Peyer's patch (tissue), 4 donors: ENCODE results near the gene CCDC182. TPM values are rescaled to one million over a fixed set of nuclear protein-coding genes. Genes with fewer than 3 reads are reported as not detected.

ENCODE experiments used
- DNase-seq, 3 donors: peaks; one replicate each; pipeline ENCODE4 v3.0.0-alpha.2; 2017 to 2019
- H3K27ac ChIP-seq, 4 donors: fragments of 200-600 bp; sonication (generic); one replicate each; pipeline ENCODE4 v1.5.1; 2016 to 2019
- H3K27me3 ChIP-seq, 2 donors: fragments of 200-600 bp; sonication (generic); one replicate each; pipeline ENCODE4 v1.5.1; 2019
- H3K36me3 ChIP-seq, 3 donors: fragments of 200-600 bp; sonication (generic); one replicate each; pipeline ENCODE4 v1.5.1; 2016 to 2019
- H3K4me1 ChIP-seq, 4 donors: fragments of 200-600 bp; sonication (generic); one replicate each; pipeline ENCODE4 v1.5.1; 2016 to 2019
- H3K4me3 ChIP-seq, 4 donors: fragments of 200-600 bp; sonication (generic); 1 replicate in 3 of 4; 2 replicates in 1 of 4; pipeline ENCODE4 v1.5.1; 2016 to 2019; ENCODE audit warnings: mild to moderate bottlenecking in 1 of 4
- H3K9me3 ChIP-seq, 4 donors: fragments of 200-600 bp; sonication (generic); one replicate each; pipeline ENCODE4 v1.5.1; 2016 to 2019; ENCODE audit warnings: mild to moderate bottlenecking in 1 of 4
- CTCF ChIP-seq, 6 experiments: fragments of 450-650 bp in 4 of 6; fragments of 200-600 bp in 2 of 6; sonication (generic) in 1 of 6; IDR thresholded peaks; one replicate each; pipeline ENCODE4 v1.5.1; 2017 to 2019; ENCODE audit warnings: antibody characterized with exemption in 6 of 6, mild to moderate bottlenecking in 3 of 6, moderate library complexity in 1 of 6
- POLR2A ChIP-seq, 2 donors: fragments of 450-650 bp; IDR thresholded peaks; one replicate each; pipeline ENCODE4 v1.5.1; 2017; ENCODE audit warnings: antibody characterized with exemption in 2 of 2, mild to moderate bottlenecking in 2 of 2, moderate library complexity in 2 of 2
- total RNA-seq, 4 donors: library from RNA; depleted of rRNA; stranded (reverse); fragments of >200 nt; gene quantifications; one replicate each; pipeline ENCODE4 v1.1.0, GENCODE V29; 2016

Gene CCDC182
- total RNA-seq, 4 donors from 2014 or later: not detected

- no peak for TF ChIP-seq POLR2A (IDR thresholded peaks at IDR 0.05)
- TF ChIP-seq CTCF (IDR thresholded peaks at IDR 0.05): no peak
- Histone ChIP-seq H3K4me3 (no peak overlapping the region), H3K4me1 (peaks cover 0 to 9% (median 0%) of the 10 kb centered on the region in 4 donors), H3K36me3 (no peaks in the 10 kb centered on the region), H3K27me3 (no peaks in the 10 kb centered on the region), H3K27ac (no peak overlapping the region), H3K9me3 (no peaks in the 10 kb centered on the region)
- no peak for DNase-seq
Observed at GRCh38 chr17:57750895-57751294, 5.8 kb upstream of the CCDC182 start.

- Histone ChIP-seq H3K4me1 (peaks cover 0 to 9% (median 0%) of the 10 kb centered on the region in 4 donors), H3K4me3 (no peak overlapping the region), H3K27me3 (no peaks in the 10 kb centered on the region), H3K27ac (no peak overlapping the region), H3K36me3 (no peaks in the 10 kb centered on the region), H3K9me3 (no peaks in the 10 kb centered on the region)
- DNase-seq: no peak
- no peak for TF ChIP-seq POLR2A (IDR thresholded peaks at IDR 0.05)
- TF ChIP-seq CTCF (IDR thresholded peaks at IDR 0.05): no peak
Observed at GRCh38 chr17:57750109-57750871, 5.2 kb upstream of the CCDC182 start.

GRCh38 chr17:57749701-57750100 is 4.6 kb upstream of the CCDC182 start:
- Histone ChIP-seq H3K9me3 (no peaks in the 10 kb centered on the region), H3K4me1 (peaks cover 0 to 9% (median 0%) of the 10 kb centered on the region in 4 donors), H3K4me3 (no peak overlapping the region), H3K27ac (no peak overlapping the region), H3K36me3 (no peaks in the 10 kb centered on the region), H3K27me3 (no peaks in the 10 kb centered on the region)
- TF ChIP-seq POLR2A (IDR thresholded peaks at IDR 0.05): no peak
- TF ChIP-seq CTCF (IDR thresholded peaks at IDR 0.05): no peak
- no peak for DNase-seq

GRCh38 chr17:57747221-57748017 is 2.3 kb upstream of the CCDC182 start:
- TF ChIP-seq CTCF (IDR thresholded peaks at IDR 0.05) (peak; percentile 53 to 70 (median 61)), POLR2A (IDR thresholded peaks at IDR 0.05) (no peak)
- Histone ChIP-seq H3K27me3 (no peaks in the 10 kb centered on the region), H3K27ac (no peak overlapping the region), H3K4me1 (peaks cover 0 to 9% (median 0%) of the 10 kb centered on the region in 4 donors), H3K4me3 (no peak overlapping the region), H3K9me3 (no peaks in the 10 kb centered on the region), H3K36me3 (no peaks in the 10 kb centered on the region)
- peak in 2 of 3 donors; percentile 33 to 60 for DNase-seq

- H3K27me3 ChIP-seq: no peaks in the 10 kb centered on the region
- H3K4me1 ChIP-seq: peaks cover 0 to 9% (median 0%) of the 10 kb centered on the region in 4 donors
- TF ChIP-seq POLR2A (IDR thresholded peaks at IDR 0.05) (no peak), CTCF (IDR thresholded peaks at IDR 0.05) (no peak)
- no peak for DNase-seq
- no peaks in the 10 kb centered on the region for H3K36me3 ChIP-seq
- H3K4me3 ChIP-seq: no peak overlapping the region
- H3K9me3 ChIP-seq: no peaks in the 10 kb centered on the region
- H3K27ac ChIP-seq: no peak overlapping the region
Observed at GRCh38 chr17:57746221-57746620, 1.1 kb upstream of the CCDC182 start.
